C4-2B (cell line): ENCODE measurements around the gene RELB.

Source experiments
- H3K27ac ChIP-seq: fragments of 450-650 bp; 2 replicates; pipeline ENCODE4 v1.5.1; 2017
- ZFX ChIP-seq: fragments of 450-650 bp; IDR thresholded peaks from 2 replicates; pipeline ENCODE4 v1.6.1; 2017
- TF ChIP-seq, protein P1 (sequence below): fragments of 450-650 bp; conservative IDR thresholded peaks from 2 replicates; pipeline ENCODE4 v1.5.1; 2017; ENCODE audit warnings: mild to moderate bottlenecking

Gene RELB

GRCh38 chr19:44973982-44974735, 27.1 kb upstream of the RELB start:
- H3K27ac ChIP-seq = no peak overlapping the region
- TF ChIP-seq, protein P1, sequence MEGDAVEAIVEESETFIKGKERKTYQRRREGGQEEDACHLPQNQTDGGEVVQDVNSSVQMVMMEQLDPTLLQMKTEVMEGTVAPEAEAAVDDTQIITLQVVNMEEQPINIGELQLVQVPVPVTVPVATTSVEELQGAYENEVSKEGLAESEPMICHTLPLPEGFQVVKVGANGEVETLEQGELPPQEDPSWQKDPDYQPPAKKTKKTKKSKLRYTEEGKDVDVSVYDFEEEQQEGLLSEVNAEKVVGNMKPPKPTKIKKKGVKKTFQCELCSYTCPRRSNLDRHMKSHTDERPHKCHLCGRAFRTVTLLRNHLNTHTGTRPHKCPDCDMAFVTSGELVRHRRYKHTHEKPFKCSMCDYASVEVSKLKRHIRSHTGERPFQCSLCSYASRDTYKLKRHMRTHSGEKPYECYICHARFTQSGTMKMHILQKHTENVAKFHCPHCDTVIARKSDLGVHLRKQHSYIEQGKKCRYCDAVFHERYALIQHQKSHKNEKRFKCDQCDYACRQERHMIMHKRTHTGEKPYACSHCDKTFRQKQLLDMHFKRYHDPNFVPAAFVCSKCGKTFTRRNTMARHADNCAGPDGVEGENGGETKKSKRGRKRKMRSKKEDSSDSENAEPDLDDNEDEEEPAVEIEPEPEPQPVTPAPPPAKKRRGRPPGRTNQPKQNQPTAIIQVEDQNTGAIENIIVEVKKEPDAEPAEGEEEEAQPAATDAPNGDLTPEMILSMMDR = no peak
- TF ChIP-seq ZFX = no peak

GRCh38 chr19:44974857-44975256, 26.4 kb upstream of the RELB start:
- TF ChIP-seq, protein P1 = no peak
- TF ChIP-seq ZFX = no peak
- no peak overlapping the region for H3K27ac ChIP-seq

- H3K27ac ChIP-seq = no peak overlapping the region
- TF ChIP-seq, protein P1 = no peak
- TF ChIP-seq ZFX = no peak
Observed at GRCh38 chr19:44975444-44975843, 25.8 kb upstream of the RELB start.

DNA sequence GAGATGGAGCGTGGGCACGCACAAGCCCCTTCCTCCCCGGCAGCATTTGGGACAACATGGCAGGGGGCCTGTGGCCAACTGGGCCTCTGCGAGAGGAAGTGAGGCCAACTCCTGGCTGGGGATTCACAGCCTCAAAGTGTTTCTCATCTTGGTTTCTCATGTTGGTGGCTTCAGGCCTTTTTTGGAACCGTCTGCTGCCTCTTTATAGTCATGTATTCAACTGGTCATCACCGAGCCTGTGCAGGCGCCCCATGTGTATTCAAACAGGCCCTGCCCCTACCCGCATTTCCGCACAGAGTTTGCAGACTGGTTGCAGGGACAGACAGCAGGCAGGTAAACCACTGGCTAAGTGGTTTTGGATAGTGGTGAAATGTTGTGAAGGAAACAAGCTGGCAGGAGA, 17.3 kb upstream of the RELB start:
- TF ChIP-seq ZFX = no peak
- TF ChIP-seq, protein P1 = no peak
- no peak overlapping the region for H3K27ac ChIP-seq

- TF ChIP-seq ZFX = no peak
- TF ChIP-seq, protein P1 = no peak
- H3K27ac ChIP-seq = no peak overlapping the region
Observed at GRCh38 chr19:44985445-44985844, 15.8 kb upstream of the RELB start.

DNA sequence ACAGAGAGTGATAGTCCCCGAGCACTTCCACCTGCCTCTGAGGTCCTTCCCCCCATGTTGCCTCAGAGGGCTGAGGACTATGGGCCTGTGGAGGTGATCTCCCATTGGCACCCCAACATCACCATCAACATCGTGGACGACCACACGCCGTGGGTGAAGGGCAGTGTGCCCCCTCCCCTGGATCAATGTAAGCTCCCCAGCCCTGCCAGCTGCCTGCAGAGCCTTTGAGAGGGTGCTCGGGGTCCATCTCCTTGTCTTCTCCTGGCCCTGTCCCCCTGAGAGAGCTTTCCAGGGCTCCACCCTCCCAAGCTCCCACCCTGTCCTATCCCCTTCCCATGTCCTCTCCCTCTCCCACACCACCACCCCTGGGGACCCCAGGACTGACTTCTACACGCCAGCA, 14.9 kb upstream of the RELB start:
- TF ChIP-seq, protein P1 = no peak
- no peak for TF ChIP-seq ZFX
- H3K27ac ChIP-seq = no peak overlapping the region

DNA sequence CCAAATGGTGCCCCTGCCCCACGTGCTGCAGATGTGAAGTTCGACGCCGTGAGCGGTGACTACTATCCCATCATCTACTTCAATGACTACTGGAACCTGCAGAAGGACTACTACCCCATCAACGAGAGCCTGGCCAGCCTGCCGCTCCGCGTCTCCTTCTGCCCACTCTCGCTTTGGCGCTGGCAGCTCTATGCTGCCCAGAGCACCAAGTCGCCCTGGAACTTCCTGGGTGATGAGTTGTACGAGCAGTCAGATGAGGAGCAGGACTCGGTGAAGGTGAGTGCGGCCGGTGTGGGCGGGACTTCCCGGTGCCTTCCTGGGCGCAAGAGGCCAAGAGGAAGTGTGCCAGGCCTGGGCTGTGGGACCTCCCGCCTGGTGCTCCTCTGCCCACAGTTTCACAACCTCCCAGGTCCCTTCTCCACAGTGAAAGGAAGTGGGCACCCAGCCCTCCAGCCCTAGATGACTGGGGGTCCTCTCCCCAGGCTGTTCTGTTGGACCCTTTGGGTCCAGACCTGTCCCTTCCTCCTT, 14.1 kb upstream of the RELB start:
- TF ChIP-seq, protein P1 = no peak
- H3K27ac ChIP-seq = no peak overlapping the region
